Astrocyte (in vitro differentiated cells and primary cell): ENCODE measurements around the gene ADNP. TPM values are rescaled to one million over a fixed set of nuclear protein-coding genes. Genes with fewer than 3 reads are reported as not detected.

ENCODE experiments used
- DNase-seq: peaks from one replicate; pipeline ENCODE4 v3.0.0-alpha.2; 2010; ENCODE audit warnings: low read depth
- FAIRE-seq: peaks from 2 replicates; lab custom pipeline; 2011; peaks lifted over from hg19 to GRCh38; lab: Jason Lieb, UNC
- H2AFZ ChIP-seq: 2 replicates; pipeline ENCODE4 v1.6.0; 2012; ENCODE audit warnings: low read depth, low read length, inconsistent platforms
- H3K27ac ChIP-seq: 2 replicates; pipeline ENCODE4 v1.5.1; 2011; ENCODE audit warnings: low read depth, low read length, inconsistent platforms
- H3K27me3 ChIP-seq: 2 replicates; pipeline ENCODE4 v1.6.0; 2011; ENCODE audit warnings: low read length, inconsistent platforms; ENCODE audit not compliant: insufficient read depth
- H3K36me3 ChIP-seq: 2 replicates; pipeline ENCODE4 v1.5.1; 2011; ENCODE audit warnings: low read length, inconsistent platforms; ENCODE audit not compliant: insufficient read depth
- H3K4me1 ChIP-seq: 2 replicates; pipeline ENCODE4 v1.5.1; 2011; ENCODE audit warnings: low read length, inconsistent platforms; ENCODE audit not compliant: insufficient read depth
- H3K4me2 ChIP-seq: 2 replicates; pipeline ENCODE4 v1.6.0; 2012; ENCODE audit warnings: low read length, inconsistent platforms
- H3K4me3 ChIP-seq: 2 replicates; pipeline ENCODE4 v1.5.1; 2011; ENCODE audit warnings: low read depth, mild to moderate bottlenecking, low read length, inconsistent platforms; ENCODE audit not compliant: insufficient read depth
- H3K79me2 ChIP-seq: 2 replicates; pipeline ENCODE4 v1.6.0; 2012; ENCODE audit warnings: mild to moderate bottlenecking, low read length, inconsistent platforms; ENCODE audit not compliant: insufficient read depth
- H3K9ac ChIP-seq: 2 replicates; pipeline ENCODE4 v1.6.0; 2012; ENCODE audit warnings: mild to moderate bottlenecking, low read length, inconsistent platforms
- H3K9me3 ChIP-seq: 2 replicates; pipeline ENCODE4 v1.5.1; 2012; ENCODE audit warnings: low read depth, mild to moderate bottlenecking, low read length, inconsistent platforms; ENCODE audit not compliant: insufficient read depth
- H4K20me1 ChIP-seq: 2 replicates; pipeline ENCODE4 v1.6.0; 2012; ENCODE audit warnings: low read length, inconsistent platforms; ENCODE audit not compliant: insufficient read depth
- H3K27ac Mint-ChIP-seq: one replicate; pipeline ENCODE4 v1.8.0; 2021; ENCODE audit warnings: mild to moderate bottlenecking, mixed read lengths; ENCODE audit not compliant: unreplicated experiment
- H3K27me3 Mint-ChIP-seq: one replicate; pipeline ENCODE4 v1.8.0; 2021; ENCODE audit warnings: low read depth, mixed read lengths; ENCODE audit not compliant: unreplicated experiment
- H3K36me3 Mint-ChIP-seq: one replicate; pipeline ENCODE4 v1.8.0; 2021; ENCODE audit warnings: low read depth, mixed read lengths; ENCODE audit not compliant: unreplicated experiment
- H3K4me1 Mint-ChIP-seq: one replicate; pipeline ENCODE4 v1.8.0; 2021; ENCODE audit warnings: low read depth, mixed read lengths; ENCODE audit not compliant: unreplicated experiment
- H3K4me3 Mint-ChIP-seq: one replicate; pipeline ENCODE4 v1.8.0; 2021; ENCODE audit warnings: mild to moderate bottlenecking, moderate library complexity, mixed read lengths; ENCODE audit not compliant: unreplicated experiment
- H3K9me3 Mint-ChIP-seq: one replicate; pipeline ENCODE4 v1.8.0; 2021; ENCODE audit warnings: mild to moderate bottlenecking, mixed read lengths; ENCODE audit not compliant: unreplicated experiment
- EZH2 ChIP-seq: IDR thresholded peaks from 2 replicates; pipeline ENCODE4 v1.6.1; 2012; ENCODE audit warnings: mild to moderate bottlenecking, low read length, inconsistent platforms; ENCODE audit not compliant: insufficient read depth
- total RNA-seq: library from RNA; stranded (reverse); gene quantifications from 2 replicates; pipeline ENCODE4 v1.2.1, GENCODE V29; 2021
- TF ChIP-seq, protein P1 (sequence below): IDR thresholded peaks from 2 replicates; pipeline ENCODE4 v1.5.1; 2011; ENCODE audit warnings: low read depth, mild to moderate bottlenecking, inconsistent platforms, low read length, moderate library complexity; ENCODE audit not compliant: insufficient read depth

ADNP gene
- total RNA-seq, 1 donor from 2014 or later: 72.1 TPM

DNA sequence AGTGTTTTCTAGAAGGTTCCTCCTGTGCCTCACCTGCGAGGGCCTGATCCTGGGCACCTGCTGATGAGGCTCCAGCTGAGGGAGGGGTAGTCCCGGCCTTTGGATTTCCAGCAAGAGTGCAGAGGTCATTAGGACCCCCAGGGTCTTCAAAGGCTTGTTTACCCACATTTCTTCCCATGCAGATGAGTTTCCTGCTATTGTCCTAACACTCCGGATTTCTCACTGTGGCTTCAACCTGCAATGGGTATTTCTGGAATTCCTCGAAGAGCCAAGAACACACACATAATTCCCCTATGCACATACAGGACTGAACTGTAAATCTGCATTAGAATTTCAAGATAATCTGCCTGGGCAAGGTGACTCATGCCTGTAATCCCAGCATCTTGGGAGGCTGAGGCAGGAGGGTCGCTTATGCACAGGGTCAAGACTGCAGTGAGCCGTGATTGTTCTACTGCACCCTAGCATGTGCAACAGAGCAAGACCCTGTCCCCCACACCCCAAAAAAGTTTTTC is 53.9 kb downstream of the ADNP start:
- DNase-seq: no peak
- no peak overlapping the region for H3K27ac Mint-ChIP-seq

DNA sequence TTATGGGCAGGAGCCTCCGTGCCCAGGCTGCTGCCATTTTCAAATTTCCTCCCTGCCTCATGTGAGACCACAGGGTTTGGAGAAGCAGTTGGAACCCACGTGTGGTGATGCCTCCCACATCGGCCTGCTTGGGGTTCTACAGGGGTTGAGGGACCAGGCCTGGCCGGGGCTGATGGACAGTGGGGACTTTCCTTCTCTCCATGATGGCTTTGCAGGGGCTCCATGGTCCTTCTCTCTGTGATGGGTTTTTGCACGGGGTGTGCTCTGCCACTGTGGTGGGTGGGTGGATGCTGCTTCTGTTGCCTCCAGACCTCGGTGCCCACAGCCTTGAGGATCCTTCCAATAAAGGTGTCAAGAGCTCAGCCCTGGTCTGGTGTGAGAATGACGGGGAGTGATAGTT is 54.4 kb downstream of the ADNP start:
- Mint-ChIP-seq H3K27me3 (no peaks in the 10 kb centered on the region), H3K4me1 (peaks cover 2% of the 10 kb centered on the region), H3K4me3 (no peak overlapping the region), H3K9me3 (no peaks in the 10 kb centered on the region), H3K27ac (no peak overlapping the region), H3K36me3 (peaks cover 18% of the 10 kb centered on the region)
- H3K79me2 ChIP-seq: no peaks in the 10 kb centered on the region
- no peaks in the 10 kb centered on the region for H3K27me3 ChIP-seq
- no peaks in the 10 kb centered on the region for H3K36me3 ChIP-seq
- no peak overlapping the region for H3K27ac ChIP-seq
- FAIRE-seq: no peak
- H4K20me1 ChIP-seq: no peaks in the 10 kb centered on the region
- no peaks in the 10 kb centered on the region for H3K9me3 ChIP-seq
- no peak overlapping the region for H3K4me3 ChIP-seq
- no peak for TF ChIP-seq EZH2
- TF ChIP-seq, protein P1, sequence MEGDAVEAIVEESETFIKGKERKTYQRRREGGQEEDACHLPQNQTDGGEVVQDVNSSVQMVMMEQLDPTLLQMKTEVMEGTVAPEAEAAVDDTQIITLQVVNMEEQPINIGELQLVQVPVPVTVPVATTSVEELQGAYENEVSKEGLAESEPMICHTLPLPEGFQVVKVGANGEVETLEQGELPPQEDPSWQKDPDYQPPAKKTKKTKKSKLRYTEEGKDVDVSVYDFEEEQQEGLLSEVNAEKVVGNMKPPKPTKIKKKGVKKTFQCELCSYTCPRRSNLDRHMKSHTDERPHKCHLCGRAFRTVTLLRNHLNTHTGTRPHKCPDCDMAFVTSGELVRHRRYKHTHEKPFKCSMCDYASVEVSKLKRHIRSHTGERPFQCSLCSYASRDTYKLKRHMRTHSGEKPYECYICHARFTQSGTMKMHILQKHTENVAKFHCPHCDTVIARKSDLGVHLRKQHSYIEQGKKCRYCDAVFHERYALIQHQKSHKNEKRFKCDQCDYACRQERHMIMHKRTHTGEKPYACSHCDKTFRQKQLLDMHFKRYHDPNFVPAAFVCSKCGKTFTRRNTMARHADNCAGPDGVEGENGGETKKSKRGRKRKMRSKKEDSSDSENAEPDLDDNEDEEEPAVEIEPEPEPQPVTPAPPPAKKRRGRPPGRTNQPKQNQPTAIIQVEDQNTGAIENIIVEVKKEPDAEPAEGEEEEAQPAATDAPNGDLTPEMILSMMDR: no peak
- H3K9ac ChIP-seq: no peak overlapping the region
- no peaks in the 10 kb centered on the region for H3K4me1 ChIP-seq
- no peak overlapping the region for H2AFZ ChIP-seq
- no peak for DNase-seq
- H3K4me2 ChIP-seq: no peak overlapping the region

More for the DNA sequence above, 53.9 kb downstream of the ADNP start:
- no peak overlapping the region for H3K4me2 ChIP-seq
- H3K9ac ChIP-seq: no peak overlapping the region
- H3K36me3 ChIP-seq: no peaks in the 10 kb centered on the region
- H3K27ac ChIP-seq: no peak overlapping the region
- FAIRE-seq: no peak
- H3K9me3 Mint-ChIP-seq: no peaks in the 10 kb centered on the region
- H3K4me3 Mint-ChIP-seq: no peak overlapping the region
- no peaks in the 10 kb centered on the region for H3K27me3 Mint-ChIP-seq
- peaks cover 2% of the 10 kb centered on the region for H3K4me1 Mint-ChIP-seq
- TF ChIP-seq EZH2: no peak
- TF ChIP-seq, protein P1: no peak
- no peaks in the 10 kb centered on the region for H3K79me2 ChIP-seq
- H4K20me1 ChIP-seq: no peaks in the 10 kb centered on the region
- no peaks in the 10 kb centered on the region for H3K4me1 ChIP-seq
- no peaks in the 10 kb centered on the region for H3K9me3 ChIP-seq
- H2AFZ ChIP-seq: no peak overlapping the region
- peaks cover 19% of the 10 kb centered on the region for H3K36me3 Mint-ChIP-seq
- H3K27me3 ChIP-seq: no peaks in the 10 kb centered on the region
- H3K4me3 ChIP-seq: no peak overlapping the region

DNA sequence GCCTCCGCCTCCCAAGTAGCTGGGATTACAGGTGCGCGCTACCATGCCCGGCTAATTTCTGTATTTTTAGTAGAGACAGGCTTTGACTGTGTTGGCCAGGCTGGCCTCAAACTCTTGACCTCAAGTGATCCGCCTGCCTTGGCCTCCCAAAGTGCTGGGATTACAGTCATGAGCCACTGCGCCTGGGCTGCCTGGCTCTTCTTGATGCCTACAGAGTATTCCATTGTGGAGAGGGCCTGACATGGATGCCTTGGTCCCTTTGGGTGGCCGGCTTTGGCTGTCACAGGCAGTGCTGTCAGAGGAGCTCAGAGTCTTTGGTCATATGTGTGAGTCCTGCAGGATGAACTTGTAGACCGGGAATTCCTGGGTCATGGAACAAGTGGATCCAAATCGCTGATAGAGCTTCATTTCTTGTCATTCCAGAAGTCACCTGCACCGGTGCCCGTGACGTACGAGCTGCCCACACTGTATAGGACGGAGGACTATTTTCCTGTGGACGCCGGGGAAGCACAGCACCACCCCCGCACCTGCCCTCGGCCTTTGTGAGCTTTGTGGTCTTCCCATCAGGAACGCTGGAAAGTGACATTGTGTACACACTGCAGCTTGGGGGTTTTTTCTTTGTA is 55.1 kb downstream of the ADNP start:
- Mint-ChIP-seq H3K9me3 (no peaks in the 10 kb centered on the region), H3K27me3 (no peaks in the 10 kb centered on the region), H3K36me3 (peaks cover 18% of the 10 kb centered on the region), H3K27ac (no peak overlapping the region), H3K4me3 (no peak overlapping the region), H3K4me1 (peaks cover 6% of the 10 kb centered on the region)
- Histone ChIP-seq H3K27ac (no peak overlapping the region), H3K9ac (no peak overlapping the region), H3K27me3 (no peaks in the 10 kb centered on the region), H4K20me1 (no peaks in the 10 kb centered on the region), H2AFZ (no peak overlapping the region), H3K4me2 (no peak overlapping the region), H3K9me3 (no peaks in the 10 kb centered on the region), H3K36me3 (no peaks in the 10 kb centered on the region), H3K4me3 (no peak overlapping the region), H3K4me1 (peaks cover 2% of the 10 kb centered on the region), H3K79me2 (no peaks in the 10 kb centered on the region)
- no peak for FAIRE-seq
- no peak for DNase-seq
- TF ChIP-seq, protein P1: no peak
- no peak for TF ChIP-seq EZH2
